ENCODE results near the gene CA9.
"Not testable (repeated sequence)": the region's sequence is repeated elsewhere in the genome, so short reads cannot be mapped to it uniquely, and the experiment has no call there.

Gene CA9

DNA sequence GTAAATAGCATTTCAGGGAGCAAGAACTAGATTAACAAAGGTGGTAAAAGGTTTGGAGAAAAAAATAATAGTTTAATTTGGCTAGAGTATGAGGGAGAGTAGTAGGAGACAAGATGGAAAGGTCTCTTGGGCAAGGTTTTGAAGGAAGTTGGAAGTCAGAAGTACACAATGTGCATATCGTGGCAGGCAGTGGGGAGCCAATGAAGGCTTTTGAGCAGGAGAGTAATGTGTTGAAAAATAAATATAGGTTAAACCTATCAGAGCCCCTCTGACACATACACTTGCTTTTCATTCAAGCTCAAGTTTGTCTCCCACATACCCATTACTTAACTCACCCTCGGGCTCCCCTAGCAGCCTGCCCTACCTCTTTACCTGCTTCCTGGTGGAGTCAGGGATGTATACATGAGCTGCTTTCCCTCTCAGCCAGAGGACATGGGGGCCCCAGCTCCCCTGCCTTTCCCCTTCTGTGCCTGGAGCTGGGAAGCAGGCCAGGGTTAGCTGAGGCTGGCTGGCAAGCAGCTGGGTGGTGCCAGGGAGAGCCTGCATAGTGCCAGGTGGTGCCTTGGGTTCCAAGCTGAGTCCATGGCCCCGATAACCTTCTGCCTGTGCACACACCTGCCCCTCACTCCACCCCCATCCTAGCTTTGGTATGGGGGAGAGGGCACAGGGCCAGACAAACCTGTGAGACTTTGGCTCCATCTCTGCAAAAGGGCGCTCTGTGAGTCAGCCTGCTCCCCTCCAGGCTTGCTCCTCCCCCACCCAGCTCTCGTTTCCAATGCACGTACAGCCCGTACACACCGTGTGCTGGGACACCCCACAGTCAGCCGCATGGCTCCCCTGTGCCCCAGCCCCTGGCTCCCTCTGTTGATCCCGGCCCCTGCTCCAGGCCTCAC, at the start of gene CA9:
Gene CA9 (plus strand): TSS at position 797 of the 893 bp plus-strand sequence. CDS start 32 bp downstream, at position 829.
- H3K4me3 ChIP-seq (replicated peaks in 1 of 2; ENCODE audit: low read depth in 2 of 2, low read length in 2 of 2), result no peak within 1 kb of the TSS
- DNase-seq (ENCODE audit: low read depth in 2 of 2), result no peak
- TF ChIP-seq, protein P1, sequence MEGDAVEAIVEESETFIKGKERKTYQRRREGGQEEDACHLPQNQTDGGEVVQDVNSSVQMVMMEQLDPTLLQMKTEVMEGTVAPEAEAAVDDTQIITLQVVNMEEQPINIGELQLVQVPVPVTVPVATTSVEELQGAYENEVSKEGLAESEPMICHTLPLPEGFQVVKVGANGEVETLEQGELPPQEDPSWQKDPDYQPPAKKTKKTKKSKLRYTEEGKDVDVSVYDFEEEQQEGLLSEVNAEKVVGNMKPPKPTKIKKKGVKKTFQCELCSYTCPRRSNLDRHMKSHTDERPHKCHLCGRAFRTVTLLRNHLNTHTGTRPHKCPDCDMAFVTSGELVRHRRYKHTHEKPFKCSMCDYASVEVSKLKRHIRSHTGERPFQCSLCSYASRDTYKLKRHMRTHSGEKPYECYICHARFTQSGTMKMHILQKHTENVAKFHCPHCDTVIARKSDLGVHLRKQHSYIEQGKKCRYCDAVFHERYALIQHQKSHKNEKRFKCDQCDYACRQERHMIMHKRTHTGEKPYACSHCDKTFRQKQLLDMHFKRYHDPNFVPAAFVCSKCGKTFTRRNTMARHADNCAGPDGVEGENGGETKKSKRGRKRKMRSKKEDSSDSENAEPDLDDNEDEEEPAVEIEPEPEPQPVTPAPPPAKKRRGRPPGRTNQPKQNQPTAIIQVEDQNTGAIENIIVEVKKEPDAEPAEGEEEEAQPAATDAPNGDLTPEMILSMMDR (IDR thresholded peaks at IDR 0.05; ENCODE audit: low read depth, low read length), result no peak

DNA sequence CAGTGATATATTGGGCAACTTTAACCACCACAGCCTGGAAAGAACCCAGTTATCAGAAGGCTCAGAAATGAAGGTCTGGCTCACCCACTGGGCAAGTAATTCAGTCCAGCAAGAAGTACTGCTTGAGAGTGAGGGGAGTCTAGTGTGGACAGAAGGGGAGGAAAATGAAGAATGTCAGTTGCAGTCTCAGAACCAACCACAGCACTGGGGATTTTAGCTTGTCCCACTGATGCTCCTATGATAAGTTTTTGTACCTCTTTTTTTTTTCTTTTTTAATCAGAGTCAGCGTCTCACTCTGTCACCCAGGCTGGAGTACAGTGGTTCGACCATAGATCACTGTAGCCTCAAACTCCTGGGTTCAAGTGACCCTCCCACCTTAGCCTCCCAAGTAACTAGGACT, 46.2 kb upstream of the CA9 start:
- TF ChIP-seq, protein P1 (IDR thresholded peaks at IDR 0.05; ENCODE audit: low read depth, low read length), result no peak

DNA sequence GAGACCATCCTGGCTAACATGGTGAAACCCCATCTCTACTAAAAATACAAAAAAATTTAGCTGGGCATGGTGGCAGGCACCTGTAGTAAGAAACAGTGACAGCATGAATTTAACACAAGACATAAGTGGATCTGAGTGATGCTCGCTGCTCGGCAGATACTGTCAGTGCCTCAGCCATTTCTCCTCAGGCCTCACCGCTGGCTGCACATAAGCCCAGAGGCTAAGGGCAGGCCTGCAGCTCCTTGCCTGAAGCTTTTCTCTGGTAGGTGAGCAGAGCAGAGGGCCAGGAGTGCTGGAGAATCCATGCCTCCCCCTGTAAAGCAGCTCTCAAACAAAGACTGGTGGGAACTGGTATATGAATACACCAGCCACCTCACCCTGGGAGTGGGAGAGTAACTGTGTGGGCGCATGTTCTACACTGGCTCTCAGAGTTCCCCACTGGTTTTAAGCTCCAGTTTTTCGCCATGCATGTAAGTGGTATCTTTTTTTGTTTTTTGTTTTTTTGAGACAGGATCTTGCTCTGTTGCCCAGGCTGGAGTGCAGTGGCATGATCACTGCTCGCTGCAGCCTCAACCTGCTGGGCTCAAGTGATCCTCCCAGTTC, 45.2 kb upstream of the CA9 start:
- no peak for DNase-seq (ENCODE audit: low read depth in 2 of 2)

More for the DNA sequence above, 46.2 kb upstream of the CA9 start:
- H3K4me3 ChIP-seq (replicated peaks in 1 of 2; ENCODE audit: low read depth in 2 of 2, low read length in 2 of 2), result no peak overlapping the region
- DNase-seq (ENCODE audit: low read depth in 2 of 2), result no peak

DNA sequence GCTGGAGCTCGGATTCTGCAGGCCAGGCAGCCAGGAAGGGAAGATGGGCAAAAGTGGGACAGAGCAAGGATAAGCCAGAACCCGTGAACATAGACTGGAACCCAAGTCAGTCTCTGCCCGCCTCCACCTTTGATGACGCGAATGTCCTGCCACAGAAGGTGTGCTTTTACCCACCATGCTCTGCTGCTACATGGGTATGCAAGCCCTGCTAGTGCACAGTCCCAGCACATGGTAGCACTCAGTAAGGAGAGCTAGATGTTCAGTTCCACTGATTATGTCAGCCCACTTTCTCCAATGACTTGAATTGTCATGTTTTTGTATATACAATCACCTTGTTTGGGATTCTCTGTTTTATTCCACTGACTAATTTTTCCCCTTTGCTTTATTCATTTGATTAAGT, 44.1 kb upstream of the CA9 start:
- H3K4me3 ChIP-seq (replicated peaks in 1 of 2; ENCODE audit: low read depth in 2 of 2, low read length in 2 of 2), result no peak overlapping the region
- TF ChIP-seq, protein P1 (IDR thresholded peaks at IDR 0.05; ENCODE audit: low read depth, low read length), result no peak

More for the DNA sequence above, 45.2 kb upstream of the CA9 start:
- TF ChIP-seq, protein P1 (IDR thresholded peaks at IDR 0.05; ENCODE audit: low read depth, low read length), result no peak
- H3K4me3 ChIP-seq (replicated peaks in 1 of 2; ENCODE audit: low read depth in 2 of 2, low read length in 2 of 2), result no peak overlapping the region

DNA sequence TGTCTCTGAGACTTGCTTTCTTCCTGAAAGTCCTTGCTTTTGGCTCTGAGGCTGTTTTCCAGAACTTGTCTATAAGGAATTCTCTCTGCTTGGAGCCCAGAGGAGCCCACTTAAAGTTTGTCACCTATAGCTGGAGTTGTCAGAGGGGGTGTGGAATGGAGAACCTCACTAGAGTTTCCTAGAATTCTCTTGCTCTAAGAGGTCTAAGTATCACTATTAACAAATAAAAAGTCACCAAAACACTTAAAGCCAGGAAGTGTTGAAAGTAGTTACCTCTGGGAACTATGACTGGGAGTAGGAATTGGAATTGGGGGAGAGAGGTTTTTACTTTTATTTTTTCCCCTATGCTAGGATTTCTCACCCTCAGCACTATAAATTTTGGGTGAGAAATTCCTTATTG, 38.0 kb upstream of the CA9 start:
- TF ChIP-seq, protein P1 (IDR thresholded peaks at IDR 0.05; ENCODE audit: low read depth, low read length), result no peak
- no peak overlapping the region for H3K4me3 ChIP-seq (replicated peaks in 1 of 2; ENCODE audit: low read depth in 2 of 2, low read length in 2 of 2)
- no peak for DNase-seq (ENCODE audit: low read depth in 2 of 2)

More for the DNA sequence above, 44.1 kb upstream of the CA9 start:
- no peak for DNase-seq (ENCODE audit: low read depth in 2 of 2)

DNA sequence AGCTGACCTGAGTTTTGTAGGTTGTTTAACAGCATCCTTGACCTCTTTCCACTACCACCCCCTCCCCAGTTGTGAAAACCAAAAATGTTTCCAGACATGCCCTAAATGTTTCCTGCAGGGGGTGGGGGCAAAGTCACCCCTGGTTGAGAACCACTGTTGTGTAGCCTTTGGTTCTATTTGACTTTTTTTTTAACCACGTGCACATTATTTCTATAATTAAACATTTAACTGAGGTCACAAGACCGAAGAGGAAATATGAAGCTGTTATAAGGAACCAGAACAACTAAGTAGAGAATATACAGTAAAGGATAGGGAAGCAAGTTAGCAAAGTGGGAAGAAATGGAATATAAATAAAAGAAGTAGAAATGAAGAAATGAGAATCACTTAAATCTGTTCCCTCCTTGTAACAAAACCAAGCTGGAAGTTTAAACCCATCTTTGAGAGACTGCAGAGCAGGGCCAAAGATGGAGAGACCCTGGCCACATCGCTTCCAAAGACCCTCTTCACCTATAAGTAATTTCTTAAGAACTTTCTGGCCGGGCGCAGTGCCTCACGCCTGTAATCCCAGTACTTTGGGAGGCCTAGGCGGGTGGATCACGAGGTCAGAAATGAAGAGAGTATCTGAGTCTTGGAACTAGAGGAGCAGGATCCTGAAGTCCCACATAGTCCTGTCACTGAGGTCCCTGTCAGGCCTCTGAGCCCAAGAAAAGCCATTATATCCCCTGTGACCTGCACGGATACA, 37.4 kb upstream of the CA9 start:
- DNase-seq (ENCODE audit: low read depth in 2 of 2), result no peak
- H3K4me3 ChIP-seq (replicated peaks in 1 of 2; ENCODE audit: low read depth in 2 of 2, low read length in 2 of 2), result no peak overlapping the region
- TF ChIP-seq, protein P1 (IDR thresholded peaks at IDR 0.05; ENCODE audit: low read depth, low read length), result no peak

DNA sequence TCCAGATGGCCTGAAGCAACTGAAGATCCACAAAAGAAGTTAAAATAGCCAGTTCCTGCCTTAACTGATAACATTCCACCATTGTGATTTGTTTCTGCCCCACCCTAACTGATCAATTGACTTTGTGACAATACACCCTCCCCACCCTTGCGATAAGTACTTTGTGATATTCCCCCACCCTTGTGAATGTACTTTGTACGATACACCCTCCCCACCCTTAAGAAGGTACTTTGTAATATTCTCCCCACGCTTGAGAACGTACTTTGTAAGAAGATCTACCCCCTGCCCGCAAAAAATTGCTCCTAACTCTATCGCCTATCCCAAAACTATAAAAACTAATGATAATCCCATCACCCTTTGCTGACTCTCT, 36.9 kb upstream of the CA9 start:
- not testable (repeated sequence) for DNase-seq (ENCODE audit: low read depth in 2 of 2); H3K4me3 ChIP-seq (replicated peaks in 1 of 2; ENCODE audit: low read depth in 2 of 2, low read length in 2 of 2)

DNA sequence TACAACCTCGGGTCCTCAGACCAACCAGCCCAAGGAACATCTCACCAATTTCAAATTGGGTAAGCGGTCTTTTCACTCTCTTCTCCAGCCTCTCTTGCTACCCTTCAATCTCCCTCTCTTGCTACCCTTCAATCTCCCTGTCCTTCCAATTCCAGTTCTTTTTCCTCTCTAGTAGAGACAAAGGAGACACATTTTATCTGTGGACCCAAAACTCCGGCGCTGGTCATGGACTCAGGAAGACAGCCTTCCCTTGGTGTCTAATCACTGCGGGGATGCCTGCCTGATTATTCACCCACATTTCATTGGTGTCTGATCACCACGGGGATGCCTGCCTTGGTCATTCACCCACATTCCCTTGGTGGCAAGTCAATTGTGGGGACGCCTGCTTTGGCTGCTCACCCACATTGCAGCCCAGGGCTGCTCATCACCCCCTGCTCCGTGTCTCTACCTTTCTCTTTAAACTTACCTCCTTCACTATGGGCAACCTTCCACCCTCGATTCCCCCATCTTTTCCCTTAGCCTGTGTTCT, 36.2 kb upstream of the CA9 start:
- H3K4me3 ChIP-seq (replicated peaks in 1 of 2; ENCODE audit: low read depth in 2 of 2, low read length in 2 of 2); DNase-seq (ENCODE audit: low read depth in 2 of 2): not testable (repeated sequence)

DNA sequence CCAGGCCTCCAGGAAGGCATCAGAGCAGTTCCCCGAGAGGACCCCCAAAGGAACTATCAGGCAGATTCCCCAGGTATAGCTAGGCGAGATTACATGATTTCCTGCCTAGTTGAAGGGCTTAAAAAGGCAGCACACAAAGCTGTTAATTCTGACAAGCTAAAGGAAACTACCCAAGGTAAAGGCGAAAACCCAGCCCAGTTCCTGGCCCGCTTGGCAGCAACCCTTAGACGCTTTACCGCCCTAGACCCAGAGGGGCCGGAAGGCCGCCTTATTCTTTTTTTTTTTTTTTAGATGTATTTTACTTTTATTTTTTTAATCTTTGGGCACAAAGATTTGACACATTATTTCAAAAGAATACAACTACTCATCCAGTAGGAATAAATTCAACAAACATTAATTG, 35.0 kb upstream of the CA9 start:
- DNase-seq (ENCODE audit: low read depth in 2 of 2); H3K4me3 ChIP-seq (replicated peaks in 1 of 2; ENCODE audit: low read depth in 2 of 2, low read length in 2 of 2): not testable (repeated sequence)

DNA sequence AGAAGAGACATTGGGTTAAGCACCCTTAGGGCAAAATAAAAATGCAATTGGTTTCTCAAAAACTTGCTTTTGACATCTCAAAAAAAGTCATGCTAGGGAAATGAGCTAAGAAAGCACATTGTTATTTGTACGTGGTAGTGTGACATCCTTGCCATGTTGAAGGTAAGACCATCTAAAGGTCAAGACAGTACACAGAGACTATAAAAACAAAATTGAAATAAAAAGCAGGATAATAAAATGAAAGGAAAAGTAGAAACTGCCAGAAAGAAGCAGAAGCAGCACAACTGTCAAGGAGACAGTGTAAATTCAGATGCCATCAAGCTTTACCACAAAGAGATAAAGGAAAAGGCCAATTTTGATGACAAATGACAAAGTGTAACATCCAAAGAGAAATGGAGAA, 34.5 kb upstream of the CA9 start:
- not testable (repeated sequence) for H3K4me3 ChIP-seq (replicated peaks in 1 of 2; ENCODE audit: low read depth in 2 of 2, low read length in 2 of 2); DNase-seq (ENCODE audit: low read depth in 2 of 2)
